ENCODE results near the gene CDKN2A. TPM values are rescaled to one million over a fixed set of nuclear protein-coding genes. Genes with fewer than 3 reads are reported as not detected.
A peak's percentile ranks its signal among the peaks of the same experiment; 100 is the strongest.

The CDKN2A gene
- total and polyA plus RNA-seq, 11 donors, result 0.40 to 1.7 (median 0.85) TPM; not detected in 4

GRCh38 chr9:21996858-21997257 is 2.7 kb upstream of the CDKN2A start:
- Histone ChIP-seq H3K4me3 (no peak overlapping the region), H3K9me3 (no peaks in the 10 kb centered on the region), H3K27me3 (peaks cover 0 to 29% (median 18%) of the 10 kb centered on the region in 9 donors), H3K36me3 (no peaks in the 10 kb centered on the region), H3K27ac (no peak overlapping the region), H3K4me1 (peaks cover 0 to 27% (median 5%) of the 10 kb centered on the region in 12 donors)
- DNase-seq, result no peak
- ATAC-seq, result no peak
- TF ChIP-seq CTCF (IDR thresholded peaks at IDR 0.05), result no peak
- TF ChIP-seq POLR2A (IDR thresholded peaks at IDR 0.05), result no peak
- WGBS, 4 donors, result 61 to 79% (median 73%) methylated on average over 5 of the region's 5 CpGs
- intact Hi-C loops (cut with DNase I), result loop anchor here in 2 of 10 donors (10.0 kb wide), 3 partner anchors 58 to 182 kb away; no protein-coding TSS in a partner anchor

- Histone ChIP-seq H3K27me3 (peaks cover 4 to 29% (median 18%) of the 10 kb centered on the region in 9 donors), H3K4me3 (peak overlapping the region in 2 of 12 donors; percentile 85 to 95), H3K27ac (no peak overlapping the region), H3K36me3 (no peaks in the 10 kb centered on the region), H3K4me1 (peaks cover 0 to 27% (median 5%) of the 10 kb centered on the region in 12 donors), H3K9me3 (no peaks in the 10 kb centered on the region)
- DNase-seq (no peak), ATAC-seq (no peak)
- WGBS, 4 donors, result 52 to 81% (median 66%) methylated on average over 9 of the region's 9 CpGs
- no peak for TF ChIP-seq CTCF (IDR thresholded peaks at IDR 0.05)
- TF ChIP-seq POLR2A (IDR thresholded peaks at IDR 0.05), result no peak
- intact Hi-C loops (cut with DNase I), result loop anchor here in 2 of 10 donors (10.0 kb wide), 3 partner anchors 58 to 182 kb away; no protein-coding TSS in a partner anchor
Observed at GRCh38 chr9:21996438-21996837, 2.2 kb upstream of the CDKN2A start.

GRCh38 chr9:21995666-21996398 is 1.6 kb upstream of the CDKN2A start:
- WGBS, 4 donors, result 15 to 25% (median 20%) methylated on average over 39 to 54 of the region's 54 CpGs
- peak; percentile 40 to 76 (median 55) for DNase-seq
- peak; percentile 35 to 80 (median 70) for ATAC-seq
- peak overlapping the region; percentile 61 to 95 (median 83) for H3K4me3 ChIP-seq
- H3K36me3 ChIP-seq, result no peaks in the 10 kb centered on the region
- intact Hi-C loops (cut with DNase I), result loop anchor here in 2 of 10 donors (10.0 kb wide), 3 partner anchors 59 to 181 kb away; no protein-coding TSS in a partner anchor
- peak overlapping the region in 10 of 12 donors; percentile 57 to 98 (median 76) for H3K27ac ChIP-seq
- H3K9me3 ChIP-seq, result no peaks in the 10 kb centered on the region
- H3K4me1 ChIP-seq, result peaks cover 0 to 27% (median 5%) of the 10 kb centered on the region in 12 donors
- peaks cover 4 to 31% (median 22%) of the 10 kb centered on the region in 9 donors for H3K27me3 ChIP-seq
- TF ChIP-seq POLR2A (IDR thresholded peaks at IDR 0.05) (no peak), CTCF (IDR thresholded peaks at IDR 0.05) (peak in 8 of 12 donors; percentile 10 to 44 (median 19))

DNA sequence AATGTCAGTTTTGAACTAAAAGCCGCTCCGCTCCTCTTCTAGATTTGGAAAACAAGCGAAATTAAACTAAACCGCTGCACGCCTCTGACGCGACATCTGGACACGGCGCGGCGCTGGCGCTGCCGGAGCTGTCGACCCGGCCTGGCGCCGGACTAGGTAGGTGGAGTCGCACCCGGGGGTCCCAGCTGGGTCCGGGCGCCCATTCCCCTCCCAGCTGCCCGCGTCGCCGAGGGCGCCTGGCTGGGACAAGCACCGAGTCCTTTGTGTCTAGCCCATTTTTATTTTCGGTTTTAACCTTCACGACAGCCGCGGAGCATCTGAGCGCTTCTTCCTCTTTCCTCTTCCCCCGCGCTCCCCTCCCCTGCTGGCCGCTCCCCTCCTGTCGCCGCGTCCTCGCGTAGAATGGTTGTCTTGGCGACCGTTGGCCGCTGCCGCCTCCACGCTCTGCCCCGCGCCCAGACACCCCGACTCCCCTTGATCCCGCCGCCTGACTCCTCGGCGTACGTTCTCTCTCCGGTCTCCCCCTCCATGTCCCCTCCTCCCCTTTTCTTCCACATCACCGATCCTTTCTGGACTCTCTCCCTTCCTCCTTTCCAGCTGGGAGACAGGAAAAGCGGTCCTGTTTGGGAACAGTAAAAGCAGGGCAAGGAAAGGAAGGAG is 944 bp upstream of the CDKN2A start:
- Histone ChIP-seq H3K36me3 (no peaks in the 10 kb centered on the region), H3K4me3 (peak overlapping the region; percentile 61 to 95 (median 83)), H3K9me3 (no peaks in the 10 kb centered on the region), H3K27ac (peak overlapping the region in 11 of 12 donors; percentile 57 to 98 (median 74)), H3K27me3 (peaks cover 6 to 38% (median 27%) of the 10 kb centered on the region in 9 donors), H3K4me1 (peaks cover 0 to 27% (median 5%) of the 10 kb centered on the region in 12 donors)
- DNase-seq, result peak; percentile 72 to 89 (median 77)
- TF ChIP-seq POLR2A (IDR thresholded peaks at IDR 0.05) (no peak), CTCF (IDR thresholded peaks at IDR 0.05) (no peak)
- ATAC-seq, result peak; percentile 65 to 92 (median 87)
- WGBS, 4 donors, result 0 to 2% (median 1%) methylated on average over 54 to 56 of the region's 56 CpGs
- intact Hi-C loops (cut with DNase I), result loop anchor here in 2 of 10 donors (10.0 kb wide), 3 partner anchors 60 to 180 kb away; no protein-coding TSS in a partner anchor
